HCT116 (cell line): ENCODE measurements around the gene INSRR.

Experiments used
- EGR1 ChIP-seq: IDR thresholded peaks from 2 replicates; pipeline ENCODE4 v1.6.1; 2012; ENCODE audit warnings: low read depth
- ELF1 ChIP-seq: IDR thresholded peaks from 2 replicates; pipeline ENCODE4 v1.6.1; 2012; ENCODE audit warnings: low read depth, borderline replicate concordance
- EZH2 ChIP-seq: fragments of 200-600 bp; sonication (generic); IDR thresholded peaks from 2 replicates; pipeline ENCODE4 v1.6.1; 2017; ENCODE audit warnings: antibody characterized with exemption, mixed run types
- EZH2phosphoT487 ChIP-seq: fragments of 200-600 bp; IDR thresholded peaks from 2 replicates; pipeline ENCODE4 v1.6.1; 2018; ENCODE audit warnings: antibody characterized with exemption, borderline replicate concordance
- JUND ChIP-seq: IDR thresholded peaks from 2 replicates; pipeline ENCODE4 v1.6.1; 2012
- POLR2A ChIP-seq: IDR thresholded peaks from 2 replicates; pipeline ENCODE4 v1.7.0; 2011; ENCODE audit warnings: borderline replicate concordance; ENCODE audit not compliant: insufficient read depth, insufficient read length; ENCODE audit errors: extremely low read depth
- SIN3A ChIP-seq: IDR thresholded peaks from 2 replicates; pipeline ENCODE4 v1.6.1; 2012; ENCODE audit warnings: low read depth
- YY1 ChIP-seq: IDR thresholded peaks from 2 replicates; pipeline ENCODE4 v1.6.1; 2011; ENCODE audit warnings: low read length, low read depth, moderate library complexity, mild to moderate bottlenecking; ENCODE audit not compliant: insufficient replicate concordance; ENCODE audit errors: extremely low read depth
- TF ChIP-seq, protein P1 (sequence below), 3 experiments: fragments of 200-600 bp in 1 of 3; sonication (generic) in 1 of 3; IDR thresholded peaks in 2 of 3; conservative IDR thresholded peaks in 1 of 3; 2 replicates each; pipeline ENCODE4 v1.5.1; 2012 to 2017; ENCODE audit warnings: low read depth in 2 of 3, low read length in 2 of 3, antibody characterized with exemption in 1 of 3, borderline replicate concordance in 1 of 3, control low read depth in 1 of 3, mild to moderate bottlenecking in 1 of 3, mixed read lengths in 1 of 3, mixed run types in 1 of 3, moderate library complexity in 1 of 3; ENCODE audit not compliant: insufficient read depth in 1 of 3
- TF ChIP-seq, protein P2 (sequence below): IDR thresholded peaks from 2 replicates; pipeline ENCODE4 v1.6.1; 2011; ENCODE audit warnings: mild to moderate bottlenecking, low read length, moderate library complexity; ENCODE audit not compliant: insufficient replicate concordance; ENCODE audit errors: extremely low read depth

DNA sequence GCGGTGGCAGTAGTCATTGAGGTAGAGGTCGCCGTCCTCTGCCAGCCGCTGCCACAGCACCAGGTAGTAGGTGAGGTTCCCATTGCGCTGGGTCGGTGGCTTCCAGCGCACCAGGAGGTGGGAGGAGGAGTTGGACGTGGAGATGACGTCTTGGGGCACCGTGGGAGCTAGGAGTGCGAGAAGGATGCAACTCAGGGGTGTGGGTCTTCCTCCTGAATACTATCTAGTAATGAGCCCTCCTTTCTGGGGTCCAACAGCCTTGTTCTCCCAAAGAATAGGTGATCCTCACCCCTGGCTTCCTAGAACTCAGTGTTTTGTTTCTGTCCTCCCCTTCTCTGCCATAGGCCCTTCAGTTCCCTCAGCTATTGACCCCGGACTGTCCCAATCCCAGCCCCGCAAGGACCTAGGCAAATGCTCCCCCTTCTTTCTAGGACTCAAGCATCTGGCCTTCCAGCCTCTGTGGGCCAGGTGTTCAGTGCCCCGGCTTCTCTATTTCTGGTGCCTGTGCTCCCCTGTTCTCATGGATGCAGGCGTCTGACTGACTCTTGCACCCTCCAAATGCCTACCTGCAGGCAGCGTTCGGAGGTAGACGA is 12.9 kb downstream of the INSRR start:
- TF ChIP-seq EGR1 (no peak), POLR2A (no peak), SIN3A (no peak), EZH2 (no peak), YY1 (no peak), ELF1 (no peak), JUND (no peak), EZH2phosphoT487 (no peak)
- TF ChIP-seq, protein P1, sequence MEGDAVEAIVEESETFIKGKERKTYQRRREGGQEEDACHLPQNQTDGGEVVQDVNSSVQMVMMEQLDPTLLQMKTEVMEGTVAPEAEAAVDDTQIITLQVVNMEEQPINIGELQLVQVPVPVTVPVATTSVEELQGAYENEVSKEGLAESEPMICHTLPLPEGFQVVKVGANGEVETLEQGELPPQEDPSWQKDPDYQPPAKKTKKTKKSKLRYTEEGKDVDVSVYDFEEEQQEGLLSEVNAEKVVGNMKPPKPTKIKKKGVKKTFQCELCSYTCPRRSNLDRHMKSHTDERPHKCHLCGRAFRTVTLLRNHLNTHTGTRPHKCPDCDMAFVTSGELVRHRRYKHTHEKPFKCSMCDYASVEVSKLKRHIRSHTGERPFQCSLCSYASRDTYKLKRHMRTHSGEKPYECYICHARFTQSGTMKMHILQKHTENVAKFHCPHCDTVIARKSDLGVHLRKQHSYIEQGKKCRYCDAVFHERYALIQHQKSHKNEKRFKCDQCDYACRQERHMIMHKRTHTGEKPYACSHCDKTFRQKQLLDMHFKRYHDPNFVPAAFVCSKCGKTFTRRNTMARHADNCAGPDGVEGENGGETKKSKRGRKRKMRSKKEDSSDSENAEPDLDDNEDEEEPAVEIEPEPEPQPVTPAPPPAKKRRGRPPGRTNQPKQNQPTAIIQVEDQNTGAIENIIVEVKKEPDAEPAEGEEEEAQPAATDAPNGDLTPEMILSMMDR (IDR thresholded peaks at IDR 0.05 in 2 of 3, conservative IDR thresholded peaks at IDR 0.05 in 1 of 3; ENCODE audit: borderline replicate concordance in 1 of 3, insufficient read depth in 1 of 3, low read depth in 2 of 3, low read length in 2 of 3) = no peak
- TF ChIP-seq, protein P2, sequence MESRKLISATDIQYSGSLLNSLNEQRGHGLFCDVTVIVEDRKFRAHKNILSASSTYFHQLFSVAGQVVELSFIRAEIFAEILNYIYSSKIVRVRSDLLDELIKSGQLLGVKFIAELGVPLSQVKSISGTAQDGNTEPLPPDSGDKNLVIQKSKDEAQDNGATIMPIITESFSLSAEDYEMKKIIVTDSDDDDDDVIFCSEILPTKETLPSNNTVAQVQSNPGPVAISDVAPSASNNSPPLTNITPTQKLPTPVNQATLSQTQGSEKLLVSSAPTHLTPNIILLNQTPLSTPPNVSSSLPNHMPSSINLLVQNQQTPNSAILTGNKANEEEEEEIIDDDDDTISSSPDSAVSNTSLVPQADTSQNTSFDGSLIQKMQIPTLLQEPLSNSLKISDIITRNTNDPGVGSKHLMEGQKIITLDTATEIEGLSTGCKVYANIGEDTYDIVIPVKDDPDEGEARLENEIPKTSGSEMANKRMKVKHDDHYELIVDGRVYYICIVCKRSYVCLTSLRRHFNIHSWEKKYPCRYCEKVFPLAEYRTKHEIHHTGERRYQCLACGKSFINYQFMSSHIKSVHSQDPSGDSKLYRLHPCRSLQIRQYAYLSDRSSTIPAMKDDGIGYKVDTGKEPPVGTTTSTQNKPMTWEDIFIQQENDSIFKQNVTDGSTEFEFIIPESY = no peak
